ENCODE data around the gene ACAP1.
"Not testable (repeated sequence)": the region's sequence is repeated elsewhere in the genome, so short reads cannot be mapped to it uniquely, and the experiment has no call there.

ACAP1 gene

GRCh38 chr17:7327056-7327455 is 9.3 kb upstream of the ACAP1 start:
- no peak for DNase-seq
- intact Hi-C loops (cut with DNase I), result no loop called here

- DNase-seq, result peak in 1 of 10 donors; percentile 57
- intact Hi-C loops (cut with DNase I), result no loop called here
Measured at GRCh38 chr17:7327501-7327900, 8.8 kb upstream of the ACAP1 start.

GRCh38 chr17:7328009-7328408 is 8.3 kb upstream of the ACAP1 start:
- intact Hi-C loops (cut with DNase I), result loop anchor here (2.0 kb wide), 1 partner anchor 21 kb away; the partner anchor contains the start of gene EIF5A
- no peak for DNase-seq

- DNase-seq, result peak in 2 of 10 donors; percentile 15 to 24
- intact Hi-C loops (cut with DNase I), result loop anchor here (1.0 to 2.0 kb wide), 2 partner anchors 14 to 22 kb away; partner anchors contain the start of genes EIF5A and GPS2
Measured at GRCh38 chr17:7328840-7329373, 7.4 kb upstream of the ACAP1 start, which contains the start of gene NEURL4. NEURL4 (minus strand) TSS chr17:7329335; CDS start chr17:7329312, 23 bp downstream.

- intact Hi-C loops (cut with DNase I), result loop anchor here (1.0 to 2.0 kb wide), 2 partner anchors 14 to 23 kb away; partner anchors contain the start of genes EIF5A and GPS2
- DNase-seq, result peak; percentile 94 to 99 (median 97)
Measured at GRCh38 chr17:7329374-7329996, 6.8 kb upstream of the ACAP1 start.

- DNase-seq, result peak; percentile 62 to 96 (median 70)
- intact Hi-C loops (cut with DNase I), result loop anchor here (1.0 to 2.0 kb wide), 2 partner anchors 15 to 23 kb away; partner anchors contain the start of genes EIF5A and GPS2
Measured at GRCh38 chr17:7329997-7330637, 6.2 kb upstream of the ACAP1 start.

GRCh38 chr17:7330638-7331015 is 5.7 kb upstream of the ACAP1 start:
- intact Hi-C loops (cut with DNase I), result no loop called here
- peak in 1 of 10 donors; percentile 82 for DNase-seq

GRCh38 chr17:7332111-7332510 is 4.2 kb upstream of the ACAP1 start:
- intact Hi-C loops (cut with DNase I), result no loop called here

GRCh38 chr17:7332600-7333069 is 3.7 kb upstream of the ACAP1 start:
- DNase-seq; intact Hi-C loops (cut with DNase I): not testable (repeated sequence)

More at GRCh38 chr17:7332111-7332510, 4.2 kb upstream of the ACAP1 start:
- peak in 1 of 10 donors; percentile 40 for DNase-seq

- intact Hi-C loops (cut with DNase I), result no loop called here
- no peak for DNase-seq
Measured at GRCh38 chr17:7334938-7335538, 1.3 kb upstream of the ACAP1 start.

- DNase-seq; intact Hi-C loops (cut with DNase I): not testable (repeated sequence)
Measured at GRCh38 chr17:7335765-7336164, 564 bp upstream of the ACAP1 start.

GRCh38 chr17:7337600-7337999 is 1.3 kb downstream of the ACAP1 start:
- intact Hi-C loops (cut with DNase I); DNase-seq: not testable (repeated sequence)

GRCh38 chr17:7340179-7340578 is 3.9 kb downstream of the ACAP1 start:
- no peak for DNase-seq
- intact Hi-C loops (cut with DNase I), result no loop called here

- no peak for DNase-seq
- intact Hi-C loops (cut with DNase I), result no loop called here
Measured at GRCh38 chr17:7341842-7342241, 5.5 kb downstream of the ACAP1 start.

- intact Hi-C loops (cut with DNase I), result no loop called here
Measured at GRCh38 chr17:7343250-7343649, 6.9 kb downstream of the ACAP1 start.

GRCh38 chr17:7346761-7347614 is 10.7 kb downstream of the ACAP1 start:
- intact Hi-C loops (cut with DNase I), result no loop called here
- peak in 1 of 10 donors; percentile 68 for DNase-seq

More at GRCh38 chr17:7343250-7343649, 6.9 kb downstream of the ACAP1 start:
- DNase-seq, result no peak

GRCh38 chr17:7347630-7348477 is 11.5 kb downstream of the ACAP1 start:
- peak in 1 of 10 donors; percentile 69 for DNase-seq
- intact Hi-C loops (cut with DNase I), result no loop called here

GRCh38 chr17:7348478-7349242 is 12.3 kb downstream of the ACAP1 start:
- intact Hi-C loops (cut with DNase I), result no loop called here
- DNase-seq, result peak in 1 of 10 donors; percentile 72

All from posterior cingulate gyrus (tissue), 11 donors.